K562 (cell line): ENCODE measurements around the gene GPR32. TPM values are rescaled to one million over a fixed set of nuclear protein-coding genes. Genes with fewer than 3 reads are reported as not detected.
A peak's percentile ranks its signal among the peaks of the same experiment; 100 is the strongest.

Experiments
- GTF2F1 ChIP-seq: IDR thresholded peaks from 2 replicates; pipeline ENCODE4 v1.6.1; 2011; ENCODE audit warnings: low read depth, low read length, improper control_type of control experiment
- HNRNPLL ChIP-seq: fragments of 200-400 bp; formaldehyde crosslinking; IDR thresholded peaks from 2 replicates; pipeline ENCODE4 v1.6.1; 2017; ENCODE audit warnings: low read length, low read depth, mild to moderate bottlenecking; ENCODE audit not compliant: poor library complexity, severe bottlenecking
- MNT ChIP-seq, 2 experiments: fragments of 450-650 bp; conservative IDR thresholded peaks; 2 replicates each; pipeline ENCODE4 v1.6.1; 2017; ENCODE audit warnings: mild to moderate bottlenecking in 2 of 2, moderate library complexity in 2 of 2
- TSHZ1 ChIP-seq: fragments of 250-450 bp; sonication (Bioruptor Pico); IDR thresholded peaks from 2 replicates; pipeline ENCODE4 v1.4.0; 2020; ENCODE audit warnings: mild to moderate bottlenecking, moderate library complexity
- ZBTB2 ChIP-seq: fragments of 450-650 bp; IDR thresholded peaks from 2 replicates; pipeline ENCODE4 v1.6.1; 2016; ENCODE audit warnings: antibody characterized with exemption
- ZBTB40 ChIP-seq, 2 experiments: fragments of 450-650 bp in 1 of 2; sonication (generic) in 1 of 2; formaldehyde crosslinking in 1 of 2; IDR thresholded peaks; 2 replicates each; pipeline versions ENCODE4 v1.7.1 to v1.9.0; 2016 to 2022; ENCODE audit warnings: inconsistent platforms in 1 of 2, mild to moderate bottlenecking in 1 of 2, missing genetic modification reagents in 1 of 2
- ZFP30 ChIP-seq: fragments of 250-450 bp; sonication (Bioruptor Pico); IDR thresholded peaks from 2 replicates; pipeline ENCODE4 v1.8.0; 2022; ENCODE audit warnings: moderate library complexity, mild to moderate bottlenecking, inconsistent platforms, borderline replicate concordance
- ZNF23 ChIP-seq: fragments of 250-450 bp; sonication (Bioruptor Pico); IDR thresholded peaks from 2 replicates; pipeline ENCODE4 v1.4.0; 2020; ENCODE audit warnings: mild to moderate bottlenecking
- ZNF436 ChIP-seq: fragments of 250-450, 450-650 bp; sonication (Bioruptor Pico); formaldehyde crosslinking; IDR thresholded peaks from 2 replicates; pipeline ENCODE4 v1.7.0; 2020; ENCODE audit warnings: mild to moderate bottlenecking
- ZNF695 ChIP-seq: fragments of 450-650 bp; formaldehyde crosslinking; IDR thresholded peaks from 2 replicates; pipeline ENCODE4 v1.4.0; 2020; ENCODE audit warnings: mild to moderate bottlenecking, moderate library complexity
- polyA plus RNA-seq, 8 experiments: library from polyadenylated mRNA; depleted of rRNA in 4 of 8; stranded (reverse) in 5 of 8; unstranded in 3 of 8; fragments of >200 nt; fragmentation: Nextera tagmentation in 2 of 8; fragmentation: Illumina TruSeq in 1 of 8; extraction: Ambion mirVana in 2 of 8; extraction: Trizol in 1 of 8; gene quantifications; 2 replicates each; pipeline versions ENCODE4 v1.2.1 to v1.2.3, GENCODE V29; 2011 to 2014; ENCODE audit warnings: inconsistent platforms in 1 of 8, missing spikeins in 1 of 8
- total RNA-seq, 7 experiments: library from RNA; depleted of rRNA in 6 of 7; stranded (reverse); fragments of >200 nt in 6 of 7; fragmentation: Illumina TruSeq in 2 of 7; extraction: Trizol in 2 of 7; gene quantifications; 2 replicates each; pipeline versions ENCODE4 v1.2.1 to v1.2.3, GENCODE V29; 2011 to 2021; ENCODE audit warnings: low replicate concordance in 1 of 7

GPR32 gene
- total and polyA plus RNA-seq, 9 of the 15 experiments (the other 6 are each of a cell fraction or from before 2014, with no cell fraction given): not detected

- peak; percentile 71 for TF ChIP-seq ZBTB40 (IDR thresholded peaks at IDR 0.05)
- TF ChIP-seq ZBTB40 (CRISPR knock-in tag; IDR thresholded peaks at IDR 0.05): no peak
- TF ChIP-seq ZNF695: no peak
- no peak for TF ChIP-seq GTF2F1
- no peak for TF ChIP-seq ZNF436 (CRISPR knock-in tag)
- TF ChIP-seq ZNF23: no peak
- TF ChIP-seq HNRNPLL: no peak
- TF ChIP-seq TSHZ1 (CRISPR knock-in tag): no peak
- TF ChIP-seq MNT (conservative IDR thresholded peaks at IDR 0.05): peak in 1 of 2 experiments; percentile 66; a peak in 1 of 4 replicates
- TF ChIP-seq ZFP30 (CRISPR knock-in tag): no peak
- no peak for TF ChIP-seq ZBTB2
Measured at GRCh38 chr19:50725218-50725910, 44.9 kb upstream of the GPR32 start (continued).
